ENCODE measurements around the gene LILRB4.
"Not testable (repeated sequence)": the region's sequence is repeated elsewhere in the genome, so short reads cannot be mapped to it uniquely, and the experiment has no call there.

Gene LILRB4

GRCh38 chr19:54696766-54697165, 34.0 kb downstream of the LILRB4 start:
- DNase-seq = no peak
- Histone ChIP-seq H2BK15ac (ENCODE audit: low read depth, poor library complexity, severe bottlenecking) (no peak overlapping the region), H3K4ac (ENCODE audit: low read depth in 1 of 2, low read length in 2 of 2) (no peak overlapping the region), H3K4me2 (ENCODE audit: low read length, poor library complexity, severe bottlenecking) (no peak overlapping the region), H4K91ac (ENCODE audit: low read length) (no peak overlapping the region), H3K36me3 (ENCODE audit: control insufficient read depth in 1 of 2, insufficient read depth in 2 of 2, low read depth in 1 of 2, low read length in 2 of 2) (no peaks in the 10 kb centered on the region), H3K79me1 (replicated peaks; ENCODE audit: low read length, poor library complexity, severe bottlenecking) (no peaks in the 10 kb centered on the region), H2BK12ac (ENCODE audit: low read length in 2 of 2) (no peak overlapping the region), H3K4me3 (ENCODE audit: insufficient read depth in 1 of 2, low read depth in 1 of 2, low read length in 2 of 2) (no peak overlapping the region), H2BK5ac (ENCODE audit: low read depth, low read length, poor library complexity, severe bottlenecking) (no peak overlapping the region), H3K4me1 (ENCODE audit: control insufficient read depth, insufficient read depth, low read depth, low read length) (no peaks in the 10 kb centered on the region), H3K27ac (ENCODE audit: low read length, poor library complexity, severe bottlenecking) (no peak overlapping the region), H3K23ac (ENCODE audit: low read length in 2 of 2) (no peak overlapping the region), H2AFZ (ENCODE audit: low read depth, low read length) (no peak overlapping the region), H3K9ac (ENCODE audit: low read length) (no peak overlapping the region), H3K27me3 (ENCODE audit: control insufficient read depth in 1 of 2, insufficient read depth in 1 of 2, low read length in 2 of 2) (no peaks in the 10 kb centered on the region), H2BK120ac (ENCODE audit: low read depth, low read length) (no peak overlapping the region), H3K18ac (ENCODE audit: low read depth in 1 of 2, low read length in 2 of 2) (no peak overlapping the region), H3K9me3 (ENCODE audit: control insufficient read depth, low read length) (no peaks in the 10 kb centered on the region), H2AK5ac (ENCODE audit: low read length, severe bottlenecking) (no peak overlapping the region), H3K14ac (ENCODE audit: low read length in 2 of 2) (no peak overlapping the region), H4K8ac (ENCODE audit: low read length) (no peak overlapping the region)
- 10% methylated on average over 2 of the region's 2 CpGs for WGBS

DNA sequence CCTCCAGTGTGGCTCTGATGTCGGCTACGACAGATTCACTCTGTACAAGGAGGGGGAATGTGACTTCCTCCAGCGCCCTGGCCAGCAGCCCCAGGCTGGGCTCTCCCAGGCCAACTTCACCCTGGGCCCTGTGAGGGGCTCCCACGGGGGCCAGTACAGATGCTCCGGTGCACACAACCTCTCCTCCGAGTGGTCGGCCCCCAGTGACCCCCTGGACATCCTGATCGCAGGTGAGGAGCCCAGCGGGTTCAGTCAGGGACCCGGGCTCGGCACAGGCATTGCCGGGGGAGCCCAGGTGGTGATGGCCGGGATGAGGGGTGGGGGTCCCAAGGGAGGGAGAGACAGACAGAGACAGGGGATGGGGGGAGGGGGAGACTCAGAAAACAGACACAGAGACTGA, 34.9 kb downstream of the LILRB4 start:
- H2AK5ac ChIP-seq (ENCODE audit: low read length, severe bottlenecking); H2BK15ac ChIP-seq (ENCODE audit: low read depth, poor library complexity, severe bottlenecking); H3K18ac ChIP-seq (ENCODE audit: low read depth in 1 of 2, low read length in 2 of 2); H2BK120ac ChIP-seq (ENCODE audit: low read depth, low read length); H3K4me2 ChIP-seq (ENCODE audit: low read length, poor library complexity, severe bottlenecking); H4K8ac ChIP-seq (ENCODE audit: low read length); H3K4me3 ChIP-seq (ENCODE audit: insufficient read depth in 1 of 2, low read depth in 1 of 2, low read length in 2 of 2); H3K4ac ChIP-seq (ENCODE audit: low read depth in 1 of 2, low read length in 2 of 2); H2AFZ ChIP-seq (ENCODE audit: low read depth, low read length); H2BK12ac ChIP-seq (ENCODE audit: low read length in 2 of 2); H3K9ac ChIP-seq (ENCODE audit: low read length); H3K14ac ChIP-seq (ENCODE audit: low read length in 2 of 2); H3K23ac ChIP-seq (ENCODE audit: low read length in 2 of 2); H3K27me3 ChIP-seq (ENCODE audit: control insufficient read depth in 1 of 2, insufficient read depth in 1 of 2, low read length in 2 of 2); DNase-seq; H3K36me3 ChIP-seq (ENCODE audit: control insufficient read depth in 1 of 2, insufficient read depth in 2 of 2, low read depth in 1 of 2, low read length in 2 of 2); H3K9me3 ChIP-seq (ENCODE audit: control insufficient read depth, low read length); H3K27ac ChIP-seq (ENCODE audit: low read length, poor library complexity, severe bottlenecking); H2BK5ac ChIP-seq (ENCODE audit: low read depth, low read length, poor library complexity, severe bottlenecking); H3K4me1 ChIP-seq (ENCODE audit: control insufficient read depth, insufficient read depth, low read depth, low read length); H4K91ac ChIP-seq (ENCODE audit: low read length); H3K79me1 ChIP-seq (replicated peaks; ENCODE audit: low read length, poor library complexity, severe bottlenecking): not testable (repeated sequence)
- WGBS = 74% methylated on average over 13 of the region's 13 CpGs

DNA sequence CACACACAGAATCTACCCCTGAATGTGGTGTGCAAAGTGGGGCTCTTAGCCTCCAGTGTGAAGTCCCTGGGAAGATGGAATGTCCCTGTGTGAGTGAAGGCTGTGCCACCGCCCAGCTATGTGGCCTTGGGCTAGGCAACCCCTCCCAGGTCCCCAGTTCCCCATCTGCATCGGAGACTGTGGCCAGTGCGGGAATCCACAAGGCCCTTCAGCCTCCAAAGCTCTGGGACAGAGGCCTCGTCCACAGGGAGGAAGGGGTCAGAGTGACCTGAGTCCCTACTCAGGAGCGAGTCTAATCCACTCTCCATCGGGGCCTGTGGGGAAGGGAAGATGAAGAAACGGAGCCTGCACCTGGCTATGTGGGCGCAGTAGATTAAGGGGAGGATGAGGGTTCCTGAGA, 42.1 kb downstream of the LILRB4 start:
- Histone ChIP-seq H3K18ac (ENCODE audit: low read depth in 1 of 2, low read length in 2 of 2) (no peak overlapping the region), H2BK120ac (ENCODE audit: low read depth, low read length) (no peak overlapping the region), H3K4ac (ENCODE audit: low read depth in 1 of 2, low read length in 2 of 2) (no peak overlapping the region), H3K14ac (ENCODE audit: low read length in 2 of 2) (no peak overlapping the region), H3K4me1 (ENCODE audit: control insufficient read depth, insufficient read depth, low read depth, low read length) (no peaks in the 10 kb centered on the region), H3K9ac (ENCODE audit: low read length) (no peak overlapping the region), H2BK5ac (ENCODE audit: low read depth, low read length, poor library complexity, severe bottlenecking) (no peak overlapping the region), H3K36me3 (ENCODE audit: control insufficient read depth in 1 of 2, insufficient read depth in 2 of 2, low read depth in 1 of 2, low read length in 2 of 2) (no peaks in the 10 kb centered on the region), H3K23ac (ENCODE audit: low read length in 2 of 2) (no peak overlapping the region), H3K79me1 (replicated peaks; ENCODE audit: low read length, poor library complexity, severe bottlenecking) (no peaks in the 10 kb centered on the region), H3K27ac (ENCODE audit: low read length, poor library complexity, severe bottlenecking) (no peak overlapping the region), H4K8ac (ENCODE audit: low read length) (no peak overlapping the region), H3K27me3 (ENCODE audit: control insufficient read depth in 1 of 2, insufficient read depth in 1 of 2, low read length in 2 of 2) (no peaks in the 10 kb centered on the region), H3K4me3 (ENCODE audit: insufficient read depth in 1 of 2, low read depth in 1 of 2, low read length in 2 of 2) (no peak overlapping the region), H3K9me3 (ENCODE audit: control insufficient read depth, low read length) (no peaks in the 10 kb centered on the region), H2BK15ac (ENCODE audit: low read depth, poor library complexity, severe bottlenecking) (no peak overlapping the region), H2AK5ac (ENCODE audit: low read length, severe bottlenecking) (no peak overlapping the region), H4K91ac (ENCODE audit: low read length) (no peak overlapping the region), H3K4me2 (ENCODE audit: low read length, poor library complexity, severe bottlenecking) (no peak overlapping the region), H2AFZ (ENCODE audit: low read depth, low read length) (no peak overlapping the region), H2BK12ac (ENCODE audit: low read length in 2 of 2) (no peak overlapping the region)
- DNase-seq = no peak
- 57% methylated on average over 8 of the region's 8 CpGs for WGBS

DNA sequence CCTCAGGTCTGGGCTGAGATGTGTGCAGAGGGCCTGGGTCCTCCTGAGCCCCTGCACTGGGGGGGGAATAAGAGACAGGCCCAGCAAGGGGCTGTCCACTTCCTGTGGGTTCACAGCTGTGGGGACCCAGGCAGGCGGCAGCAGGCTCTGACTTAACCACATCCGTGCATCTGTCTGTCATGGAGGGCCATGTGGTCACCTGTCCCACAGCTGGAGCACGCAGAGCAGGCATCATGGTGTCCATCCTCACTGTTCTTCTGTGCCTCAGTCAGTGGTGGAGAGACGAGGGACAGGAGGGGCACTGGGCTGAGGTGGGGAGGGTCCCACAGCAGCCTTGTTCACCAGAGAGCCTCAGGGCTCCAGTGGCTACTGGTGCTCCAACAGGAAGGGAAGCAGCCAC, 45.2 kb downstream of the LILRB4 start:
- no peak overlapping the region for H3K4ac ChIP-seq (ENCODE audit: low read depth in 1 of 2, low read length in 2 of 2)
- H2BK15ac ChIP-seq (ENCODE audit: low read depth, poor library complexity, severe bottlenecking) = no peak overlapping the region
- H2AK5ac ChIP-seq (ENCODE audit: low read length, severe bottlenecking) = no peak overlapping the region
- 59% methylated on average over 4 of the region's 4 CpGs for WGBS
- no peak overlapping the region for H2BK12ac ChIP-seq (ENCODE audit: low read length in 2 of 2)
- H4K91ac ChIP-seq (ENCODE audit: low read length) = no peak overlapping the region
- H2BK5ac ChIP-seq (ENCODE audit: low read depth, low read length, poor library complexity, severe bottlenecking) = no peak overlapping the region
- no peak overlapping the region for H3K27ac ChIP-seq (ENCODE audit: low read length, poor library complexity, severe bottlenecking)
- no peak overlapping the region for H3K23ac ChIP-seq (ENCODE audit: low read length in 2 of 2)
- H3K27me3 ChIP-seq (ENCODE audit: control insufficient read depth in 1 of 2, insufficient read depth in 1 of 2, low read length in 2 of 2) = no peaks in the 10 kb centered on the region
- no peak overlapping the region for H3K18ac ChIP-seq (ENCODE audit: low read depth in 1 of 2, low read length in 2 of 2)
- H3K79me1 ChIP-seq (replicated peaks; ENCODE audit: low read length, poor library complexity, severe bottlenecking) = no peaks in the 10 kb centered on the region
- H3K14ac ChIP-seq (ENCODE audit: low read length in 2 of 2) = no peak overlapping the region
- no peaks in the 10 kb centered on the region for H3K9me3 ChIP-seq (ENCODE audit: control insufficient read depth, low read length)
- no peak overlapping the region for H3K4me2 ChIP-seq (ENCODE audit: low read length, poor library complexity, severe bottlenecking)
- DNase-seq = no peak
- no peaks in the 10 kb centered on the region for H3K36me3 ChIP-seq (ENCODE audit: control insufficient read depth in 1 of 2, insufficient read depth in 2 of 2, low read depth in 1 of 2, low read length in 2 of 2)
- no peak overlapping the region for H3K9ac ChIP-seq (ENCODE audit: low read length)
- no peak overlapping the region for H4K8ac ChIP-seq (ENCODE audit: low read length)
- no peaks in the 10 kb centered on the region for H3K4me1 ChIP-seq (ENCODE audit: control insufficient read depth, insufficient read depth, low read depth, low read length)
- H3K4me3 ChIP-seq (ENCODE audit: insufficient read depth in 1 of 2, low read depth in 1 of 2, low read length in 2 of 2) = no peak overlapping the region
- H2AFZ ChIP-seq (ENCODE audit: low read depth, low read length) = no peak overlapping the region
- H2BK120ac ChIP-seq (ENCODE audit: low read depth, low read length) = no peak overlapping the region
